ENCODE results near the gene POLR1G.
"Not testable (repeated sequence)": the region's sequence is repeated elsewhere in the genome, so short reads cannot be mapped to it uniquely, and the experiment has no call there.

The POLR1G gene

DNA sequence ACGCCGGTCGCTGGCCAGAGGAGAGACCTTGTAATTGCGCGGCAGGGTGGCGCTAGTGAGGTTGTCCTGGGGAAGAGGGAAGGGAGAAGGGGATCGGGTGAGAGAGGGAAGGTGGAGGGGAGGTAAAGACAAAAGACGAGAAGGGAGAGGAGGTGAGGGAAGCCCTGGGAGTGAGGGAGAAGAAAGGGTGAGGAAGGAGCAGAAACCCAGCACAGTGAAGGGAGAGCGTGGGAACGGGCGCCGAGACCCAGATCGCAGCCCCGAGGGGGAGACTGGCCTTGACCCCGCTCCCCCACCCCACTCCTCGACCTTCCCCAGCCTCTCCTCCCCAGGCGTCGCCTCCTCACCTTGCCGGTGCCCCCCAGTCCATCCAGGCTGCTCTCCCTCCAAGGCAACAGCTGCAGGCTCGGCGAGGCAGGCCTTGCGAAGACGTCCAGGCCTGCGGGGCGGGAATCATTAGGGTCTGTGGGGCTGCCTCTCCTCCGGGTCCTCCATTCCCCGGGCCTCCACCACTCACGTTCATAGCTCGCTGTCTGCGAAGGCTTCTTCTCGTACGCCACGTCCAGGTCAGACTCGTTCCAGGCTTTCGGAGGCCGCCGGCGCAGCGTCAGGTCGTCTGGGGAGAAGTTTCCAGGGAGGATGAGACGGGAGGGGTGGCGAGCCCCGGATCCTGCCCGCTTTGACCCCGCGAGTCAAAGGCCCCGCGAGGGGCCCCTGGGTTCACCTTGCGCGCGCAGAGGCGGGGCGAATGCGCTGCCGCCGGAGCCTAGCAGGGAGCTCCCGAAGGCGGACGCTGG, 10.4 kb upstream of the POLR1G start:
- DNase-seq = no peak

DNA sequence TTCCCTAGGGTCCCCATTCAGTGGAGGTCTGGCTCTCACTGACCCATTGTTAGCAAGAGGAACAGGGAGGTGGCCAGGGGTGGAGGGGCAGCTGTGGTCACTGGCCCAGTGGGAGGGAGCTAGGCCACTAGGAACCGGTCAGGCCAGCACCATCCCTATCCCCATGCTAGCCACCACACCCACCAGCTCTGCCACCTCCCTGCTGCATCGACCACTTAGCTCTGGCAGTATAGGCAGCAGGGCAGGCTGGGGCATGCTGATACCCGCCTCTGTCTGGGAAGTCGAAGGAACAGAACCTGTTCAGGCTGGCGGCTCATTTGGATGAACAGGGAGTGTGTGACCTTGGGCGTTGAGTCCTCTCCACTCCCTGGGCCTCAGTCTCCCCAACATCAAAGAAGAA, 6.3 kb upstream of the POLR1G start:
- no peak for DNase-seq

DNA sequence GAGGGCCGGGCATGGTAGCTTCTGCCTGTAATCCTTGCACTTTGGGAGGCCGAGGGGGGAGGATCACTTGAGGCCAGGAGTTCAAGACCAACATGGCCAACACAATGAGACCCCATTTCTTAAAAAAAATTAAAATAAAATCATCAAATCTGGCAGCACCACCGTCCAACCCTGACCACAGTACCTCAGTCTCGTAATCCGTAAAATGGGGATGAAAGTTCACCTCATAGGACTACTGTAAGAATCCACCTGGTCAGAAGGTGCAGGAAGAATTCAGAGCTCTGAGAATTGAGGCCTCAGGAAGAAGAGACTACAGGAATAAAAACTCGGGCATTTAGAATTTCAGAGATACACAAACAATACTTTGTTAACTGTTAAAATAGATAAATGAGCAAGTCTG, 4.6 kb upstream of the POLR1G start:
- DNase-seq = no peak

DNA sequence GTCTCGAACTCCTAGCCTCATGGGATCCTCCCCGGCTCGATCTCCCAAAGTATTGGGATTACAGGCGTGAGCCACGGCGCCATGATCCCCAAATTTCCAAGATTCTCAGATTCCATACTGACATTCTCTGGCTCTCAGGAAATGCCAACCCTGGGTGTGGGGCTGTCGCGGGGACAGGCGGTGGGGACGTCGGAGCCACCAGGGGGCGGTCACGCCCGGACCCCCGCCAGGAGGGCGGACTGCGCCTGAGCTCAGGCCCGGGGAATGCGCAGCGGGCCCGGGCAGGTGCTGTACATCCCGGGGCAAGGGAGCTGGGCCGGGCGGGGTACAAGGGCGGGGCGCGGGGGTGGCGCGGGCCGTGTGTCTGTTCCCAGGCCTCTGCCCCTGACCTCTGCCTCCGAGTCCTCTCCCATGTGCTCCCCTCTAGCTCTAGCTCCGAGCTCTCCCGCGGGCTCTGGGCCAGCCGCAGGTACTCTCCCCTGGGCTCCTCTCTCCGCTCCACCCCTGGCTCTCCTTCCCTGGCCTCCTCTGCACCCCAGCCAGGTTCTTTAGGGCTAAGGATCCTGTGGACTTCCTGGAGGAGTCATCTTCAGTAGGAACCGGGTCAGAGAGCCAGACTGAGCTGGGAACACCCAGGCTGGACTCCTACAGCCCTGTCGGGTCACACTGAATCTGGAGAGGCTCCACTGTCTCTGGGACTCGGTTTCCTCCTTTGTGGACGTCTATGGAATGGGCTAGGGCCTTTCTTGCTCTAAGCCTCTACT, 4.0 kb upstream of the POLR1G start:
- DNase-seq = peak; percentile 58

DNA sequence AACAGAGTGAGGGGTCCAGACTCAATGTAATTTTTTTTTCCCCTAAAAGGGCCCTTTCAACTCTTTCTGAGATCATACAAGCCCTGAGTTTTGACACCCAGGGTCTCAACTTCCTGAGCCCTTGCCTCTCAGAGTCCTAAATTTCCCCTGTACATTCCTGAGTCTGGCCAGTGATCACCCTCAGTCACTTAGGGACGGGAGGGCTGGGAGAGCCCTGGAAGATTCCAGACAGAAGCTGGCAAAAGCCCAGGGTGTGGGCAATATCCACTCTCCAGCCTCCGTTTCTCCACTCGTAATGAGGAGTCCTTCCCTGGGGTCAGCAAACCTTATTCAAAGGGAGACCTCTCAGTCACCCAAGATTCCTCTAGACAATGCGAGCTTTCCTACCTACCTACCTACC, 3.2 kb upstream of the POLR1G start:
- no peak for DNase-seq

DNA sequence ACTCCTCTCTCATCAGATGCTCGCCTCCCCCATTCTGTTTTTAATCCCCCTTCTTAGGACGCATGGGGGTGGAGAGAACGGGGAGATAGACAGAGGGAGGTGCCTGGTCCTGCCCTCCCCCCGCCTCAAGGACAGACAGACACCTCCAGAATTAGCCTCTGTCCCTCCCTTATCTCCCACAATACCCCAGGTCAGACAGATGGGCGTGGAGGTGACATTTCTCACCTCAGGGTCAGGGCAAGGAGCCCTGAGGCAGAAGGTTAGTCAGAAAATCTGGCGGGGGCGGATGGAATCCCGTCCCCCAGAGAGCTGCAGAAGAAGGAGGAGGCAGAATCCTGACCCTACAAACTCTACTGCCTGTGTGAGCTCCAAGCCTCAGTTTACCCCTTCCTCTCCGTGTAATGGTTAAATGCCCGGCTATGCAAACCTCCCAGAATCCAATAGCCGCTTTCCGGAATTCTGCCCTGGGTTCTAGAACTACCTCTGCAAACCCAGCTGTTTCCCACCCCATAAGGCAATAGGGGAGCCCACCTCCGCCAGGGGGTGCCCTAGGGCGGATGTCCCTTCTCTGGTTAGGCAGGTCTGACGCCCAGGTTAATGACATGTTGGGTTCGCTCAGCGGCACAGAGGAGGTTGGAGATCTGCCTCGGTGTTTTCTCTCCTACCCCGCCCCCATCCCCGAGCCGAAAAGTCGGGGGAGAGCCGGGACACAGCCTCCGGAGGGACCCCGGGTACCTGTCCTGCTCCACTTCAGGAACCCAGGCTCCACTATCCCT, 2.5 kb upstream of the POLR1G start:
- peak; percentile 47 for DNase-seq

DNA sequence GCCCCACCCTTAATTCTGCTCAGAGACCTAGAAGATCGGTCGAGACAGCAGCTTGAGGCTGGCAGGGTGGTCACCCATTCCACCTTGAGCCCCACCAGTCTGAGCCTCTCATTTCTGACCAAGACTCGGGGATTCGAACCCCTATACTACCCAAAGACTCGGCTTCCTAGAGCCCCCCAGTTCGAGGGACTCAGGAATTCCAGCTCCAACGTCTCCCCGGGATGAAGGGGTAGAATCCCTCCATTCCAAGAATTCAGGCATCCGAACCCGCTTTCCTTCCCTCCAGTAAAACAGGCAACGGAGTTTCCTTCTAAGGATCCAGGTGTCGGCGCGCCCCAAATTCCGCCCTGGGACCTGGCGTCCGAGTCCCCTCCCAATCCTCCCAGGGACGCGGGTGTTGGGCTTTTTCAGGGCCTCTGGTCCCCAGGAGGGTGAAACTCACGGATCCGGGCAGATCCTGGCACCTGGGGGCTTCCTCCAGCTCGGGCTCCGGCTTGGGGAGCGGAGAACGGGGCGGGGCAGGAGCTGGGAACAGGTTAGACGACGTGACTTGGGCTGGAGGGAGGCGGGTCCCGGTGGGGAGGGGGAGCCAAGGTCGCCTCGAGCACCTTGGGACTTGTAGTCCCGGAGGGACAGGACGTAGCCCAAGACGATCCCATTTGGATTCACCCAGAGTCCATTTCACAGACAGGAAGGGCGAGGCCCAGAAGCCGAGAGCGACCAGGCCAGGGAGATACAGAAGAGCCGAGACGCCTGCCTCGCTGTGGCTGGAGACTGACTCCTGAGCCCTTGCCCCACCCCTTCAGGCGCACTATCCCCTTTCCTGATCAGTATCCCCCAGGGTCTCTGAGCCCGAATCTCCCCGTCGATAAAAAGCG, 1.6 kb upstream of the POLR1G start, which contains the start of gene PPP1R13L:
PPP1R13L (minus strand) TSS at position 513 of the 878 bp plus-strand sequence. CDS start 6,751 bp downstream, outside the sequence.
- peak; percentile 84 for DNase-seq

DNA sequence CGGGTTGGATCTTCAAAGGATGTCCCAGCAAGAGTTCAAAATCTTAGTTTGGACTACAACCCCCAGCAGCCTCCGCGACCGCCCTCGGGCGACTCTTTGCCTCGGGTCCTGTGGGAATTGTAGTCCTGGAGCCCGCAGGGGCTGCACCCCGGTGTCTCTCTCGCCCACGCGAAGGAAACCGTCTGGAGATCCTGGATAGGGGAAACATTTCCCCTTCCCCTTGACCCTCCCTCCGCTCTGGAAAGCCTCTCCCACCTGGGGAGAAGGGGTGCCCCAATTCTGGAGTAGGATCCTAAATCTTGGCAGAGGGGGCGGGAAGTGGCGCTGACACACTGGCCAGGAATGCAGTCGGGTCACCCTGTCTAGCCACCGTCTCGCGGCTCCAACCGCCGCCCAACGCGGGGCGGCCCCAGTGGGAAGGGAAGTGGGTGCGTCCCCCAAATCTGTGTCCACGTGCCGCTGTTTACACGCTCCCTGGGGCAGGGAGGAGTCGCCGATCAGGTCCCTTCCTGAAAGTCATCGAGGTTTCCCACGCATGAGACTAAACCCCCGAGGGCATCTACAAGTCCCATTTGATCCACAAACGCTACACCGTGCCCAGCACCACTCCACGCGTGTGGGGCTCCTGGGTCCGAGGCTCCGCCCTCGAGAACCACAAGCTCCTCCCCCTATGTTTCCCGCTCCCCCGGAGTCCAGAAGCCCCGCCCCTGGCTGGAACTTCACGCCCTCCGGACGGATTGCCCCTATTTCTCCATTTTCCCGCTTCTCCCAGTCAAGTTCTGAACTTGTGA, 814 bp upstream of the POLR1G start:
- peak; percentile 95 for DNase-seq

DNA sequence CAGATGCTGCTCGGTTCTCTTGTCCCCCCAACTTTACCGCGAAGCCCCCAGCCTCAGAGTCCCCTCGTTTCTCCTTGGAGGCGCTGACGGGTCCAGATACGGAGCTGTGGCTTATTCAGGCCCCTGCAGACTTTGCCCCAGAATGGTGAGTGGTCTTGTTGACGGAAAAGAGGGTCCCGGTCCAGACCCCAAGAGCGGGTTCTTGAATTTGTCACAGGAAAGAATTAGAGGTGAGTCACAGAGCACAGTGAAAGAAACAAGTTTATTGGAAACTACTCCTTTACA, 589 bp downstream of the POLR1G start:
- DNase-seq = no peak

DNA sequence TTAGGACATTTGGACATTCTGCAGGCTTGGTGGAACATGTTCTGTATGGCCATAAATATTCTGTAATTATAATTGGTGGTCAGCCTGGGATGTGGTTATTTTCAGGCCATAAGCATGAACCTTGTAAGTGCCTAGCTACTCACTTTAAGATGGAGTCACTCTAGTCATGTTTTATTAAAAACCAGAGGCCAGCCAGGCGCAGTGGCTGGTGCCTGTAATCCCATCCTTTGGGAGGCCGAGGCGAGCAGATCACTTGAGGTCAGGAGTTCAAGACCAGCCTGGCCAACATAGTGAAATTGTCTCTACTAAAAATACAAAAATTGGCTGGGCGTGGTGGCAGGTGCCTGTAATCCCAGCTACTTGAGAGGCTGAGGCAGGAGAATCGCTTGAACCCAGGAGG, 1.1 kb downstream of the POLR1G start:
- not testable (repeated sequence) for DNase-seq

DNA sequence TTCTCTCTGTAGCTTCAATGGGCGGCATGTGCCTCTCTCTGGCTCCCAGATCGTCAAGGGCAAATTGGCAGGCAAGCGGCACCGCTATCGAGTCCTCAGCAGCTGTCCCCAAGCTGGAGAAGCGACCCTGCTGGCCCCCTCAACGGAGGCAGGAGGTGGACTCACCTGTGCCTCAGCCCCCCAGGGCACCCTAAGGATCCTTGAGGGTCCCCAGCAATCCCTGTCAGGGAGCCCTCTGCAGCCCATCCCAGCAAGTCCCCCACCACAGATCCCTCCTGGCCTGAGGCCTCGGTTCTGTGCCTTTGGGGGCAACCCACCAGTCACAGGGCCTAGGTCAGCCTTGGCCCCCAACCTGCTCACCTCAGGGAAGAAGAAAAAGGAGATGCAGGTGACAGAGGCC, 1.7 kb downstream of the POLR1G start:
- no peak for DNase-seq

DNA sequence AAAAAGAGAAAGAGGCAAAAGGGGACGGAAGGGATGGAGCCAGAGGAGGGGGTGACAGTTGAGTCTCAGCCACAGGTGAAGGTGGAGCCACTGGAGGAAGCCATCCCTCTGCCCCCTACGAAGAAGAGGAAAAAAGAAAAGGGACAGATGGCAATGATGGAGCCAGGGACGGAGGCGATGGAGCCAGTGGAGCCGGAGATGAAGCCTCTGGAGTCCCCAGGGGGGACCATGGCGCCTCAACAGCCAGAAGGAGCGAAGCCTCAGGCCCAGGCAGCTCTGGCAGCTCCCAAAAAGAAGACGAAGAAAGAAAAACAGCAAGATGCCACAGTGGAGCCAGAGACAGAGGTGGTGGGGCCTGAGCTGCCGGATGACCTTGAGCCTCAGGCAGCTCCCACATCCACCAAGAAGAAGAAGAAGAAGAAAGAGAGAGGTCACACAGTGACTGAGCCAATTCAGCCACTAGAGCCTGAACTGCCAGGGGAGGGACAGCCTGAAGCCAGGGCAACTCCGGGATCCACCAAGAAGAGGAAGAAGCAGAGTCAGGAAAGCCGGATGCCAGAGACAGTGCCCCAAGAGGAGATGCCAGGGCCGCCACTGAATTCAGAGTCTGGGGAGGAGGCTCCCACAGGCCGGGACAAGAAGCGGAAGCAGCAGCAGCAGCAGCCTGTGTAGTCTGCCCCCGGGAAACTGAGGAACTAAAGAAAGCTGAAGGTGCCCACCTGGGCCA, 2.5 kb downstream of the POLR1G start:
- no peak for DNase-seq

DNA sequence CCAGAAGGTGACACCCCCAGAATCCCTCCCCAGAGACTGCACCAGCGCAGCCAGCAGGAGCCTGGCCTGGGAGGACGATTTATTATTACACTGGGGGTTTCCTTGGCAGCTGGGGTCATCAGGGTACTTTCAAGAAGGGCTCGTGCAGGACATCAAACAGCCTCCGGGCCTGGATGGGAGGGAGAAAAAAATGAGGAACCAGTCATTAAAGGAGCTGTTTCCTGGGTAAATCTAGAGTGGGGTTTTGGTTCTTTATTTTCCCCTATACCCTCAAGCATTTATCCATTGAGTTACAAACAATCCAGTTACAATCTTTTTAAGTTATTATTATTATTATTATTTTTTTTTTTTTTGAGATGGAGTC, 3.1 kb downstream of the POLR1G start:
- DNase-seq = no peak

DNA sequence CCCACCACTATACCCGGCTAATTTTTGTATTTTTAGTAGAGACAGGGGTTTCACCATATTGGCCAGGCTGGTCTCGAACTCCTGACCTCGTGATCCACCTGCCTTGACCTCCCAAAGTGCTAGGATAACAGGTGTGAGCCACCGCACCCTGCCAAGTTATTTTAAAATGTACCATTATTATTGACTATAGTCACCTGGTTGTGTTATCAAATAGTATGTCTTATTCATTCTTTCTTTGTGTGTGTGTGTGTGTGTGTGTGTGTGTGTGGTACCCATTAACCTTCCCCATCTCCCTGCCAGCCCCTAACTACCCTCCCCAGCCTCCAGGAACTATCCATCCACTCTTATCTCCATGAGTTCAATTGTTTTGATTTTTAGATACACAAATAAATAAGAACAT, 3.9 kb downstream of the POLR1G start:
- not testable (repeated sequence) for DNase-seq

DNA sequence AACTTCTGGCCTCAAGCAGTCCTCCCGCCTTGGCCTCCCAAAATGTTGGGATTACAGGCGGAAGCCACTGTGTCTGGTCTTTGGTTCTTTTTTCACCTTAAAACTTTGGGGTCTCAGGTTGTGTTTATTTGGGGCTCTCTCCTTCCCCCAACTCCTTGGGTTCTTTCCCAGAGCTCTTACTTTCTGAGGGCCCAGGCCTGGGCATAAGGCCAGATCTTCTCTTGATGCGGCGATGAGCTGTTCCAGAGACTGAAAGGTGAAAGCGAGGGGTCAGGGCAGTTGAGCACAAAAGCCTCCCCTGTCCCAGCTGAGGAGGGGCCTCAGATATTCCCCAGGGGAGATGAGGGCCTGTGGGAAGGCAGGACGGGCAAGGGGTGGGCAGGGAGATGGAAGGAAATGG, 7.1 kb downstream of the POLR1G start:
- no peak for DNase-seq

DNA sequence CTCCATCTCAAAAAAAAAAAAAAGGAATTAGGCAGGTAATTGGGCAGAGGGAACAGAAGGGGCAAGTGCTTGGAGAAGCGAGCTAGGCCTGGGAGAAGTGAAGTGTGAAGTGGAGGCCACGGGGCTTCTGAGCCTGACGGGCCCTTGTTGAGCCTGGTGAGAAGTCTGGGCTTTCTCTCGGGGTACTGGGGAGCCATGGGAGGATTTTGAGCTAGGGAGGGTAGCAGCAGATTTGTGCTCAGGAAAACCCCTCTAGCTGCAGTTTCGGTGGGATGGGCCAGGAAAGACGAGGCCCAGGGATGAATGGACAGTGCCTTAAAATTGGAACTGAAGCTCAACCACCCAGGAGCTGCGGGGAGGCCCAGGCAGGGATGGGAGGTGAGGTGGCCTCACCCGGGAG, 8.0 kb downstream of the POLR1G start:
- no peak for DNase-seq

DNA sequence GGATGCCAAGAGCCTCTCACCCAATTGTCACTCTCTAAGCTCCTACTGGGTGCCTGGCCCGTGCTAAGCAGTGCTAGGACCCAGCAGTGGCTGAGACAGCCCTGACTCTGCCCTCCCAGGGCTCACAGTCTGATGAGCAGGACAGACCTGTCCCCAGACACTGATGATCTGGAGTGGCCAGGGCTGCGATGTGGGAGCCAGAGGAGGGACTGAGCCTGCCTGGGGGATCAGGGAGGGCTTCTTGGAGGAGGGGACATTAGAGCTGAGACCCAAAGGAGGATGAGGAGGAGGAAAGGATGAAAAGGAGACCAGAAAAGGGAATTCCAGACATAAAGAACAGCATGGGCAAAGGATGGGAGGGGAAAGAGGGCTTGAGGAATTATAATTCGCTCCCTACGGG, 10.7 kb downstream of the POLR1G start:
- no peak for DNase-seq

DNA sequence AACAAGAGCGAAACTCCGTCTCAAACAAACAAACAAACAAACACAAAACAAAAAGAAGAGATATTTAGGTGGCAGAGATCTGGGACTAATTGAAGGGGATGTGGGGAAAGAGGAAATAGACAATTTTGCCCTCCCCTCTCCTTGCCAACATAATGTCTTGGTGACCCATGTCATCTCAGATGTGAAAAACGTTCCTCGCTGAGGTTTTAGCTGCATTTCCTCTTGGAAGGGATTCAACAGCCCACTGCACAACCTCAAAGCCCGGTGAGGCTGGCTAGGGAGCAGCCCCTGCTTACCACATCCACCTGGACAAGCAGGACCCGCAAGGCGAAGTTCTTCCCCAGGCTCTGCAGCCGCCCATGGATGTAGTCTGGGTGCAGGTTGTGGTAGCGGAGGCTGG, 12.4 kb downstream of the POLR1G start:
- DNase-seq = no peak

DNA sequence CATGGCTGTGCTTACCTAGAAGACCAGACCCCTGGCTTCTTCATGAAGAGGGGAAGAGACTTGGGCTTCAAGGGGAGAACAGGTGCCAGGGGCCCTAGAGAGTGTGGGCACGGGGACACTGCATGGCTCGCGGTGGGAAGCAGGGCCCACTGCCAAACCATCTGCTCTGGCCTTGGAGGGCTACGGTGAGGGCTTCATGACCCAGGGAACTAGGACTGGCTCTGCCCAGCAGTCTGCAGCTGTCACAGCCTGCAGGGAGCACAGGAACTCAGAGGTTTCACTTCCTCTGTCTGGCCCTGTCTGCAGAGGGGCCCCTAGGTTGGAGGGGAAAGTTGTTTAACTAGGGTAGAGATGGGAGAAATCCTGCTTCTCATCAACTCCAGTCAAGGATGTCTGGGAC, 13.0 kb downstream of the POLR1G start:
- no peak for DNase-seq

DNA sequence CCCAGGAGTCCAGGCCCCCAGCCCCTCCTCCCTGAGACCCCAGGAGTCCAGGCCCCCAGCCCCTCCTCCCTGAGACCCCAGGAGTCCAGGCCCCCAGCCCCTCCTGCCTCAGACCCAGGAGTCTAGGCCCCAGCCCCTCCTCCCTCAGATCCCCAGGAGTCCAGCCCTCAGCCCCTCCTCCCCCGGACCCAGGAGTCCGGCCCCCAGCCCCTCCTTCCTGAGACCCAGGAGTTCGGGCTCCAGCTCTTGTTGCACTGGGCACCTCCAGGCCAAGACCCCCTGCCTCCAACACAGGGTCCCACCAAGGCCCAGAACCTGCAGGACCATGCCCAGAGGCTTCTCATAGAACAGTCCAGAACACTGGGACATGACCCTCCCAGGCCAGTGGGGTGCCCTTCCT, 13.5 kb downstream of the POLR1G start:
- DNase-seq = no peak

DNA sequence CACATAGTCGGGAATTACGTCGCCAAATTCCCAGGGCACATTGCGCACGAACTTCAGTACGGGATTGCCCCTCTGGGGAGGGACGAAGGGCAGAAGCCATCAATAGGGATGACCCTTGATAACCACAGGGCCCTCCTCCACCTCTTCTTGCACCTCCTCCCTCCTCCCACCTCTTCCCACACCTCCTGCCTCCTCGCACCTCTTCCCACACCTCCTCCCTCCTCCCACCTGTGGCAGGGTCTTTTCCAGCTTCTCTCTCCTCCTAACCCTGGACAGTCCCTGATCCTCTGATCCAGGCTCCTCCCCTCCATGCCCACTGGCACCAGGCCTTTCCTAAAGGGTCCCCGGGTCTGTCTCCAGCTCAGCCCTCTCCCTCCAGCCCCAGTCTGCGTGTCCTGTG, 13.9 kb downstream of the POLR1G start:
- no peak for DNase-seq

Data from fibroblast of skin of abdomen (primary cell).